GM23338 (cell line): ENCODE results near the gene RAPGEF4. TPM values are rescaled to one million over a fixed set of nuclear protein-coding genes. Genes with fewer than 3 reads are reported as not detected.
A peak's percentile ranks its signal among the peaks of the same experiment; 100 is the strongest.

ENCODE experiments used
- ATAC-seq: fragments of 200-7000 bp; cut with Tn5 transposase; 3 replicates; pipeline ENCODE4 v1.9.1; 2020
- DNase-seq: peaks from one replicate; pipeline ENCODE4 v3.0.0-alpha.2; 2015; ENCODE audit warnings: low spot score
- H2AFZ ChIP-seq: fragments of 200-600 bp; sonication (generic); 2 replicates; pipeline ENCODE4 v1.8.0; 2016; ENCODE audit warnings: antibody characterized with exemption, mild to moderate bottlenecking, moderate library complexity
- H3F3A ChIP-seq: fragments of 200-600 bp; sonication (generic); replicated peaks from 2 replicates; pipeline ENCODE4 v1.8.0; 2017; ENCODE audit warnings: antibody characterized with exemption, mixed run types, low read depth
- H3K27ac ChIP-seq: fragments of 200-600 bp; sonication (generic); 2 replicates; pipeline ENCODE4 v1.6.1; 2016; ENCODE audit warnings: low read depth
- H3K27me3 ChIP-seq: fragments of 200-600 bp; sonication (generic); 2 replicates; pipeline ENCODE4 v1.8.0; 2016; ENCODE audit warnings: mild to moderate bottlenecking, mixed run types, moderate library complexity; ENCODE audit not compliant: insufficient read depth
- H3K36me3 ChIP-seq: fragments of 200-600 bp; sonication (generic); 2 replicates; pipeline ENCODE4 v1.8.0; 2016; ENCODE audit warnings: mild to moderate bottlenecking; ENCODE audit not compliant: insufficient read depth
- H3K4me1 ChIP-seq: fragments of 200-600 bp; sonication (generic); 2 replicates; pipeline ENCODE4 v1.8.0; 2016; ENCODE audit warnings: mild to moderate bottlenecking, moderate library complexity; ENCODE audit not compliant: insufficient read depth
- H3K4me2 ChIP-seq: fragments of 200-600 bp; sonication (generic); 2 replicates; pipeline ENCODE4 v1.7.1; 2017; ENCODE audit warnings: mixed run types
- H3K4me3 ChIP-seq: fragments of 200-600 bp; sonication (generic); 2 replicates; pipeline ENCODE4 v1.6.1; 2016; ENCODE audit warnings: mixed run types
- H3K79me2 ChIP-seq: fragments of 200-600 bp; sonication (generic); replicated peaks from 2 replicates; pipeline ENCODE4 v1.8.0; 2017; ENCODE audit warnings: mild to moderate bottlenecking; ENCODE audit not compliant: insufficient read depth
- H3K9me2 ChIP-seq: fragments of 200-600 bp; sonication (generic); 2 replicates; pipeline ENCODE4 v1.8.0; 2017; ENCODE audit not compliant: insufficient read depth
- H4K20me1 ChIP-seq: fragments of 200-600 bp; sonication (generic); replicated peaks from 2 replicates; pipeline ENCODE4 v1.8.0; 2017; ENCODE audit warnings: mild to moderate bottlenecking; ENCODE audit not compliant: insufficient read depth
- H3K27ac Mint-ChIP-seq: 2 replicates; pipeline ENCODE4 v1.8.0; 2020; ENCODE audit warnings: inconsistent platforms, mild to moderate bottlenecking, moderate library complexity, mixed read lengths
- H3K27me3 Mint-ChIP-seq: 3 replicates; pipeline ENCODE4 v1.8.0; 2022; ENCODE audit warnings: low read depth, mild to moderate bottlenecking, moderate library complexity, mixed read lengths, inconsistent platforms; ENCODE audit not compliant: insufficient read depth, poor library complexity
- H3K36me3 Mint-ChIP-seq: 3 replicates; pipeline ENCODE4 v1.8.0; 2021; ENCODE audit warnings: low read depth, mild to moderate bottlenecking, inconsistent platforms, moderate library complexity, mixed read lengths
- H3K4me1 Mint-ChIP-seq: 3 replicates; pipeline ENCODE4 v1.8.0; 2020; ENCODE audit warnings: mild to moderate bottlenecking, inconsistent platforms, mixed read lengths
- H3K4me3 Mint-ChIP-seq: 3 replicates; pipeline ENCODE4 v1.8.0; 2021; ENCODE audit warnings: moderate library complexity, mild to moderate bottlenecking, inconsistent platforms, mixed read lengths
- H3K9me3 Mint-ChIP-seq: 3 replicates; pipeline ENCODE4 v1.8.0; 2020; ENCODE audit warnings: moderate library complexity, mild to moderate bottlenecking, inconsistent platforms, mixed read lengths
- CTCF ChIP-seq, 2 experiments: fragments of 200-600 bp in 1 of 2; sonication (generic) in 1 of 2; conservative IDR thresholded peaks; 2 replicates each; pipeline versions ENCODE4 v1.5.1 to v1.6.1; 2016 to 2017; ENCODE audit warnings: antibody characterized with exemption in 2 of 2, low read depth in 2 of 2, mild to moderate bottlenecking in 2 of 2, moderate library complexity in 1 of 2
- ETS1 ChIP-seq: IDR thresholded peaks from 2 replicates; pipeline ENCODE4 v1.6.1; 2016; ENCODE audit warnings: antibody characterized with exemption
- EZH2 ChIP-seq: fragments of 200-600 bp; sonication (generic); IDR thresholded peaks from one replicate; pipeline ENCODE4 v1.8.0; 2017; ENCODE audit warnings: antibody characterized with exemption, mild to moderate bottlenecking, low read depth; ENCODE audit not compliant: unreplicated experiment
- EZH2phosphoT487 ChIP-seq: fragments of 200-600 bp; sonication (generic); IDR thresholded peaks from one replicate; pipeline ENCODE4 v1.8.1; 2018; ENCODE audit warnings: antibody characterized with exemption; ENCODE audit not compliant: unreplicated experiment
- JUNB ChIP-seq: IDR thresholded peaks from one replicate; pipeline ENCODE4 v1.6.1; 2016; ENCODE audit warnings: antibody characterized with exemption; ENCODE audit not compliant: unreplicated experiment
- NANOG ChIP-seq: IDR thresholded peaks from 2 replicates; pipeline ENCODE4 v1.6.1; 2016; ENCODE audit warnings: antibody characterized with exemption, borderline replicate concordance
- REST ChIP-seq: IDR thresholded peaks from one replicate; pipeline ENCODE4 v1.6.1; 2018; ENCODE audit warnings: antibody characterized with exemption; ENCODE audit not compliant: unreplicated experiment
- STAT1 ChIP-seq: IDR thresholded peaks from one replicate; pipeline ENCODE4 v1.6.1; 2016; ENCODE audit warnings: antibody characterized with exemption; ENCODE audit not compliant: unreplicated experiment
- ZNF114 ChIP-seq: fragments of 250-450 bp; sonication (Bioruptor Pico); IDR thresholded peaks from 2 replicates; pipeline ENCODE4 v1.5.0; 2020; ENCODE audit warnings: mild to moderate bottlenecking, moderate library complexity
- polyA plus RNA-seq: library from polyadenylated mRNA; unstranded; fragments of >200 nt; fragmentation: Nextera tagmentation; extraction: Ambion mirVana; gene quantifications from 2 replicates; pipeline ENCODE4 v1.2.1, GENCODE V29; 2016
- total RNA-seq: library from RNA; depleted of rRNA; stranded (reverse); fragments of >200 nt; shearing (Covaris generic); gene quantifications from 2 replicates; pipeline ENCODE4 v1.2.3, GENCODE V29; 2014

RAPGEF4 gene
- total and polyA plus RNA-seq, 2 experiments from 2014 or later, result 1.7 to 4.7 TPM

GRCh38 chr2:172782506-172783164 is 47.0 kb downstream of the RAPGEF4 start (continued):
- TF ChIP-seq ETS1, result no peak
- no peak for TF ChIP-seq EZH2phosphoT487
- no peak for TF ChIP-seq ZNF114

GRCh38 chr2:172783165-172783898 is 47.7 kb downstream of the RAPGEF4 start:
- DNase-seq (peak; percentile 30), ATAC-seq (peak; percentile 69)
- Mint-ChIP-seq H3K4me1 (no peaks in the 10 kb centered on the region), H3K9me3 (no peaks in the 10 kb centered on the region; the same call in 2 of the 3 replicates), H3K36me3 (no peaks in the 10 kb centered on the region), H3K27ac (no peak overlapping the region), H3K4me3 (no peak overlapping the region), H3K27me3 (no peaks in the 10 kb centered on the region)
- no peaks in the 10 kb centered on the region for H3K4me1 ChIP-seq
- no peak overlapping the region; the same call in 1 of the 2 replicates for H2AFZ ChIP-seq
- H3K4me2 ChIP-seq, result no peak overlapping the region
- H3K9me2 ChIP-seq, result no peaks in the 10 kb centered on the region
- no peaks in the 10 kb centered on the region for H3K36me3 ChIP-seq
- no peaks in the 10 kb centered on the region for H4K20me1 ChIP-seq
- H3K27ac ChIP-seq, result no peak overlapping the region
- H3K4me3 ChIP-seq, result no peak overlapping the region
- no peaks in the 10 kb centered on the region for H3K27me3 ChIP-seq
- H3K79me2 ChIP-seq, result no peaks in the 10 kb centered on the region
- TF ChIP-seq CTCF (conservative IDR thresholded peaks at IDR 0.05; ENCODE audit: low read depth in 2 of 2), result peak; percentile 23 to 41; a peak in 2 of 4 replicates
- TF ChIP-seq ETS1, result no peak
- H3F3A ChIP-seq, result no peaks in the 10 kb centered on the region

GRCh38 chr2:172788871-172789270 is 53.2 kb downstream of the RAPGEF4 start:
- H3K27ac ChIP-seq, result no peak overlapping the region
- no peaks in the 10 kb centered on the region for H3F3A ChIP-seq
- H3K9me2 ChIP-seq, result no peaks in the 10 kb centered on the region
- H3K36me3 ChIP-seq, result no peaks in the 10 kb centered on the region
- no peaks in the 10 kb centered on the region for H3K4me1 ChIP-seq
- H2AFZ ChIP-seq, result no peak overlapping the region
- DNase-seq (no peak), ATAC-seq (no peak)
- no peak overlapping the region for H3K4me2 ChIP-seq
- Mint-ChIP-seq H3K27me3 (no peaks in the 10 kb centered on the region), H3K36me3 (no peaks in the 10 kb centered on the region), H3K4me3 (no peak overlapping the region), H3K4me1 (no peaks in the 10 kb centered on the region), H3K27ac (no peak overlapping the region), H3K9me3 (no peaks in the 10 kb centered on the region)
- H3K79me2 ChIP-seq, result no peaks in the 10 kb centered on the region
- no peak overlapping the region for H3K4me3 ChIP-seq
- H4K20me1 ChIP-seq, result no peaks in the 10 kb centered on the region
- no peaks in the 10 kb centered on the region for H3K27me3 ChIP-seq
- TF ChIP-seq ZNF114 (no peak), REST (no peak), NANOG (no peak), CTCF (conservative IDR thresholded peaks at IDR 0.05; ENCODE audit: low read depth in 2 of 2) (no peak), JUNB (no peak), EZH2 (no peak), STAT1 (no peak), ETS1 (no peak)
